Rectal smooth muscle tissue (tissue), 1 donor: ENCODE results near the gene METTL8.

Source experiments
- H3K27ac ChIP-seq: one replicate; pipeline ENCODE4 v1.7.0; 2013; ENCODE audit warnings: low read depth, low read length, inconsistent platforms
- H3K27me3 ChIP-seq: one replicate; pipeline ENCODE4 v1.7.0; 2013; ENCODE audit warnings: low read length; ENCODE audit not compliant: control insufficient read depth, insufficient read depth
- H3K36me3 ChIP-seq: one replicate; pipeline ENCODE4 v1.7.0; 2013; ENCODE audit warnings: low read length; ENCODE audit not compliant: control insufficient read depth, insufficient read depth
- H3K4me1 ChIP-seq: one replicate; pipeline ENCODE4 v1.7.0; 2013; ENCODE audit warnings: low read length; ENCODE audit not compliant: control insufficient read depth, insufficient read depth
- H3K4me3 ChIP-seq: one replicate; pipeline ENCODE4 v1.7.0; 2013; ENCODE audit warnings: low read length
- H3K9ac ChIP-seq: one replicate; pipeline ENCODE4 v1.7.0; 2013; ENCODE audit warnings: low read length

The METTL8 gene

GRCh38 chr2:171274757-171275156, 159.0 kb downstream of the METTL8 start:
- H3K4me1 ChIP-seq: peaks cover 12% of the 10 kb centered on the region
- no peak overlapping the region for H3K4me3 ChIP-seq
- H3K27ac ChIP-seq: no peak overlapping the region
- H3K27me3 ChIP-seq: no peaks in the 10 kb centered on the region
- no peaks in the 10 kb centered on the region for H3K36me3 ChIP-seq
- no peak overlapping the region for H3K9ac ChIP-seq

- H3K9ac ChIP-seq: no peak overlapping the region
- H3K36me3 ChIP-seq: no peaks in the 10 kb centered on the region
- H3K27ac ChIP-seq: peak overlapping the region; percentile 4
- no peaks in the 10 kb centered on the region for H3K27me3 ChIP-seq
- peaks cover 12% of the 10 kb centered on the region for H3K4me1 ChIP-seq
- H3K4me3 ChIP-seq: no peak overlapping the region
Observed at GRCh38 chr2:171271971-171272436, 161.8 kb downstream of the METTL8 start.

GRCh38 chr2:171271386-171271785, 162.4 kb downstream of the METTL8 start:
- no peaks in the 10 kb centered on the region for H3K36me3 ChIP-seq
- peaks cover 12% of the 10 kb centered on the region for H3K4me1 ChIP-seq
- no peaks in the 10 kb centered on the region for H3K27me3 ChIP-seq
- no peak overlapping the region for H3K9ac ChIP-seq
- no peak overlapping the region for H3K4me3 ChIP-seq
- no peak overlapping the region for H3K27ac ChIP-seq

- Histone ChIP-seq H3K27ac (no peak overlapping the region), H3K36me3 (no peaks in the 10 kb centered on the region), H3K9ac (no peak overlapping the region), H3K4me3 (no peak overlapping the region), H3K4me1 (peaks cover 12% of the 10 kb centered on the region), H3K27me3 (no peaks in the 10 kb centered on the region)
Observed at GRCh38 chr2:171267855-171268629, 165.7 kb downstream of the METTL8 start.
